HuH-7 (cell line): ENCODE results near the gene RBM48.
"Not testable (repeated sequence)": the region's sequence is repeated elsewhere in the genome, so short reads cannot be mapped to it uniquely, and the experiment has no call there.

ENCODE experiments used
- DNase-seq: peaks from one replicate; pipeline ENCODE4 v3.0.0; 2011; ENCODE audit warnings: low spot score

RBM48 gene

DNA sequence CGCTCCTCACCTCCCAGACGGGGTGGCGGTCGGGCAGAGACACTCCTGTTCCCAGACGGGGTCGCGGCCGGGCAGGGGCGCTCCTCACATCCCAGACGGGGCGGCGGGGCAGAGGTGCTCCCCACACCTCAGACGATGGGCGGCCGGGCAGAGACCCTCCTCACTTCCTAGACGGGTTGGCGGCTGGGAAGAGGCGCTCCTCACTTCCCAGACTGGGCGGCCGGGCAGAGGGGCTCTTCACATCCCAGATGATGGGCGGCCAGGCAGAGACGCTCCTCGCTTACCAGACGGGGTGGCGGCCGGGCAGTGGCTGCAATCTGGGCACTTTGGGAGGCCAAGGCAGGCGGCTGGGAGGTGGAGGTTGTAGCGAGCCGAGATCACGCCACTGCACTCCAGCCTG is 16.5 kb downstream of the RBM48 start:
- DNase-seq, result not testable (repeated sequence)

DNA sequence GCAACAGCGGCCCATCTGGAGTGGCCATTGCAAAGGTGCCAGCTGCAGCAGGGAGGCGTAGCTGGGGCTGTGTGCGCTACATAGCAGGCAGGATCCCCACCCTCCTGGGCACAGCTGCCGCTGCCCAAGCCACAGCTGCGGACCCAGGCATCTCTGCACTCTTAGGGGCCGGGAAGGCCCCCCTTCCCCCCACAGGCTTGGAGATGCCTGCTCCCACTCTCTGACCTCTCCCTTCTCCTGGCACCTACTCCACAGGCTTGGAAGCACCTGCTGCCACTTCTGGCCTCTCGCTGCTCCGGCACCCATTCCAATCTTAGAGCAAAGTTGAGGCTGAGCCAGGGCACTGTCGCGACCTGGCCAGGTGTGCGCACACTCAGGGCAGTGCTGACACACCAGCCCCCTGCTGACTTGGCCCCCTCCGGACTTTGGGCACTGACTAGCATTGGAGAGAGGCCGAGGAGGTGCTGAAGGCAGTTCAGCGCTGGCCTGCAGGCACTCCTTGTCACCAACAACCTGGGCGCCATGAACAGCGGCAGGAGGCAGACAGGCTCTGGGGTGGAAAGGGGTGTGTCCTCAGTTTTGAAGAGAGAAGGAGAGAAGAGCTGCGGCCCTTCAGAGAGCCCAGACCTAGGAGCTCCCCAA is 18.4 kb downstream of the RBM48 start:
- DNase-seq, result no peak

GRCh38 chr7:92547579-92547978 is 19.0 kb downstream of the RBM48 start:
- no peak for DNase-seq

DNA sequence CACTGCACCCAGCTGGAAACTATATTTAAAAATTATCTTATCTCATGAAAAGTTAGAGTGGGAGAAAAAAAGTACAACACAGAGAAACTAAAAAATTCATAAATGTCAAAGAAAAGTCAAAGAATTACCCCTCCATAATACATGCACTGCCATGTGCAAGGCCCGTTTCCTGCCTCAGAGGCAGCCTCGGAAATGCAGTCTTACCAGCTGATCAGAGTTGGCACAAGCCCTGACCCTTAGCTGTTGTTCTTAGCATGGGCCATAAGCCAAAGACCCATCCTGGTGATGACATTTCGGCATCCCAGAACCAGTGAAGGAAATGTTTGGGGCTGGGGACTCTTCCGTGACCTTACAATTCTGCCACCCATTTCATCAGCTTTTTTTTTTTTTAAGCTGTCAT is 21.6 kb downstream of the RBM48 start:
- no peak for DNase-seq

DNA sequence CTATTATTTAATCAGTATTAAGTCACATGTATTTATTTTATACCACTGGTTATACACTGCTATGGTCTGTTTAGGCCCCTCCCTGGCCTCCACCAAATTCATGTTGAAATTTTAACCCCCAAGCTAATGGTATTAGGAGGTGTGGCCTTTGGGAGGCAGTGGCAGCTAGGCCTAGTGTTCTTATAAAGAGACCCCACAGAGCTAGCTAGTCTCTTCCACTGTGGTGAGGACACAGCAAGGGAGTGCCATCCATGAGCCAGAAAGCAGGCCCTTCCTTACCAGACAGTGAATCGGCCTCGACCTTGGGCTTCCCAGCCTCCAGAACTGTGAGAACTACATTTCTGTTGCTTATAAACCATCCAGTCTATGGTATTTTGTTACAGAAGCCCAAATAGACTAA is 28.7 kb downstream of the RBM48 start:
- no peak for DNase-seq

GRCh38 chr7:92557808-92558362 is 29.3 kb downstream of the RBM48 start:
- no peak for DNase-seq

- no peak for DNase-seq
Measured at GRCh38 chr7:92560602-92561001, 32.0 kb downstream of the RBM48 start.

DNA sequence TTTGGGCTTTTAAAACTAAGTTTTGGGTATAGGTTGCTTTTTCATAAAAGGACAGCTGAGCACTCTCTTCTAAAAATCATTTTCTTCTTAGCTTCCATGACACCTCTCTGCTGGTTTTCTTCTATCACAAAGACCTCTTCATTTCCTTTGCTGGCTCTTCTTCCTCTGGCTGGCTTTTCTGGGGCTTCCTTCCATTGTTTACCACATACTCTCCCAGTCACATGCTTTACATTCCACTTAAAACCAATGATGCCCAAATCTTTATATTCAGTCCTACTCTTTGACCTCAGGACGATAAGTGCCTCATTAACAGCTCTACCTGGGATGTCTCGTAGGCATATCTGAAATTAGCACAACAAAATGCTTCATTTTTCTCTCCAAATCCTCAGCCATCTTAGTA is 34.8 kb downstream of the RBM48 start:
- DNase-seq, result no peak

- DNase-seq, result no peak
Measured at GRCh38 chr7:92567460-92567859, 38.9 kb downstream of the RBM48 start.

DNA sequence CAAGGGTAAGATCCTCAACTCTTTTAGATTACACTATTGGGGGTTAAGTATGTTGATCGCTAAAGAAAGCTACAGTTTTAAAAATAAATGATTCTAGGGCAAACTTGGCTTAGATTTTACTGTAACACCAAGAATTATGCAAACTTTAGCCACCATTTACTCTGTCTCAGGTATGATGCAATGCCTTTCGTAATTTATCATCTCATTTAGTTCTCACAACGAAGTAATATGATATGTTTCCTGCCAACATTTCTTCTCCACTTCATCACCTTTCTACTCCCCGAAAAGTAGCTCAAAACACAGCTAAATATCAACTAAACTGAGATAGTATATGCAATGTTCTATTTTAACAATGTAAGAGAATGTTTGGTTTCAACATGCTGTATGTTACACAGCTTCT is 40.5 kb downstream of the RBM48 start:
- DNase-seq, result no peak

DNA sequence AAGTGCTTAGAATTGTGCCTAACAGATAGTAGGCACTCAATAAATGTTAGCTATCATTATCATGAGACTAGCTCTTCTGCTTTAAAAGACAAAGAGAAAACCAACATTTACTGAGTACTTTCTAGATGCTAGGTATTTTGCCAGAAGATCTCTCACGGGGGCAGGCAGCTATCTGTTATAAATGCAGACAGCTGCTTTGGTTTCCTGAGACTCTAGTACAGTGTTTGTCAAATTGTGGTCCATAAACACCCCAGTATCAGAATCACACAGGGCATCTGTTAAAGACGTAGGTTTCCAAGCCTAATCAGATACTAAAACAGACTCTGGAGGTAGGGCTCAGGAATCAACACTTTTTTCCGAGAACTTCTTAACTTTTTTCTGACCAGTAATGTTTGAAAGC is 47.7 kb downstream of the RBM48 start:
- DNase-seq, result no peak

DNA sequence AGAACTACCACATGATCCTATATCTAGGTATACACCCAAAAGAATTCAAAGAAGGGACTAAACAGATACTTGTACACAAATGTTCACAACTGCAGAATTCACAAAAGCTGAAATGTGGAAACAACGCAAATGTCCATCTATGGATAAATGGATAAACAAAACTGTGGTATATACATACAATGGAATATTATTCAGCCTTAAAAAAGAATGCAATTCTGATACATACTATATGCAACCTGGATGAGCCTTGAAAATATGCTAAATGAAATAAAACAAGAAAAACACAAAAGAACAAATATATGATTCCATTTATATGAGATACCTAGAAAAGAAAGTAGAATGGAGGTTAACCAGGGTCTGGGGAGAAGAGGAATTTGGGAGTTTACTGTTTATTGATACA is 54.4 kb downstream of the RBM48 start:
- DNase-seq, result no peak

- no peak for DNase-seq
Measured at GRCh38 chr7:92584953-92585352, 56.4 kb downstream of the RBM48 start.

GRCh38 chr7:92586403-92586802 is 57.8 kb downstream of the RBM48 start:
- DNase-seq, result no peak

- no peak for DNase-seq
Measured at GRCh38 chr7:92586841-92587240, 58.2 kb downstream of the RBM48 start.
